Osteoblast (primary cell): ENCODE results near the gene VSIR. TPM values are rescaled to one million over a fixed set of nuclear protein-coding genes. Genes with fewer than 3 reads are reported as not detected.

Experiments
- DNase-seq: peaks from one replicate; pipeline ENCODE4 v3.0.0; 2011; ENCODE audit warnings: low spot score, mixed read lengths; ENCODE audit not compliant: insufficient read length; ENCODE audit errors: missing footprints
- H2AFZ ChIP-seq: 2 replicates; pipeline ENCODE4 v1.6.0; 2011; ENCODE audit warnings: mild to moderate bottlenecking, low read length
- H3K27ac ChIP-seq: 2 replicates; pipeline ENCODE4 v1.5.1; 2011; ENCODE audit warnings: mild to moderate bottlenecking, low read depth, low read length, moderate library complexity
- H3K27me3 ChIP-seq: 2 replicates; pipeline ENCODE4 v1.6.0; 2012; ENCODE audit warnings: mild to moderate bottlenecking, control low read depth, inconsistent platforms, low read length, moderate library complexity; ENCODE audit not compliant: insufficient read depth
- H3K36me3 ChIP-seq: 2 replicates; pipeline ENCODE4 v1.5.1; 2011; ENCODE audit warnings: mild to moderate bottlenecking, low read length, control low read depth, moderate library complexity; ENCODE audit not compliant: insufficient read depth
- H3K4me1 ChIP-seq: 2 replicates; pipeline ENCODE4 v1.5.1; 2011; ENCODE audit warnings: mild to moderate bottlenecking, low read length, control low read depth, moderate library complexity; ENCODE audit not compliant: insufficient read depth
- H3K4me2 ChIP-seq: 2 replicates; pipeline ENCODE4 v1.6.0; 2011; ENCODE audit warnings: mild to moderate bottlenecking, low read length; ENCODE audit not compliant: insufficient read depth
- H3K4me3 ChIP-seq: fragments of 200-600 bp; sonication (generic); 3 replicates; pipeline ENCODE4 v1.5.1; 2012; ENCODE audit warnings: mild to moderate bottlenecking, low read length, inconsistent platforms; ENCODE audit not compliant: insufficient read depth
- H3K79me2 ChIP-seq: 2 replicates; pipeline ENCODE4 v1.6.0; 2012; ENCODE audit warnings: mild to moderate bottlenecking, low read length, control low read depth, inconsistent platforms; ENCODE audit not compliant: insufficient read depth
- H3K9me3 ChIP-seq: 2 replicates; pipeline ENCODE4 v1.5.1; 2011; ENCODE audit warnings: low read depth, low read length, control low read depth
- H4K20me1 ChIP-seq: 2 replicates; pipeline ENCODE4 v1.6.0; 2012; ENCODE audit warnings: mild to moderate bottlenecking, low read length, control low read depth; ENCODE audit not compliant: insufficient read depth
- total RNA-seq: library from RNA; depleted of rRNA; stranded (reverse); fragments of >200 nt; gene quantifications from 2 replicates; pipeline ENCODE4 v1.2.3, GENCODE V29; 2012
- TF ChIP-seq, protein P1 (sequence below): IDR thresholded peaks from 2 replicates; pipeline ENCODE4 v1.5.1; 2011; ENCODE audit warnings: mild to moderate bottlenecking, low read depth, low read length, moderate library complexity; ENCODE audit errors: extremely low read depth

Gene VSIR
- total RNA-seq, 1 donor, result 75.3 TPM

DNA sequence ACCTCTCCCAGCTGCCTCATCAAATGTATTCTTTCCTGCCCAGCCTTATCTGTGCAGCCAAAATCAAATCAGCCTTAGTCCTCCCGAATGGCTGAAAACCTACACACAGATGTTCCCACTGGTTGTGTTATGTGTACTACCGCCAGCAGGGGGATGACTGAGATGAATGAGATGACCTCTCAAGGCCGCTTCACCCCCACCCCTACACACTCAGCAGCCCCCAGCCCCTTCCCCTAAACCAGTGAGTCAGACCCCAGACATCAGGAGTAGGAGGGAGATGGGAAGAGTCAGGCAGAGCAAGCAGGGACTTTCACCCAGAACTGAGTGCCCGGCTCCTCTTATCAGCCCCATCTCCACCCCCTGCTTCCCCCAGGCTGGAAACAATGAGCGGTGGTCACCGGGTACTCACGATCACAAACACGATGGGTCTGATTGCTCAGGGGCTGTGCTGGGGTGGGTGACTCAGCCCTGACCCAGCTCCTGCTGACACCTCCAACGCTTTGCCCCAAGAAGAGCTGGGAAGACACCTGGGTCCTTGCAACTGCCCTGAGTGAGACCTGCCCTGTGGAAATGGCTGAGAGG, 47.2 kb downstream of the VSIR start:
- Histone ChIP-seq H3K4me1 (no peaks in the 10 kb centered on the region), H3K27ac (no peak overlapping the region), H3K36me3 (no peaks in the 10 kb centered on the region), H3K4me3 (no peak overlapping the region), H3K4me2 (no peak overlapping the region), H3K27me3 (no peaks in the 10 kb centered on the region), H3K9me3 (no peaks in the 10 kb centered on the region), H3K79me2 (no peaks in the 10 kb centered on the region), H2AFZ (no peak overlapping the region), H4K20me1 (no peaks in the 10 kb centered on the region)
- peak; percentile 94 for DNase-seq
- TF ChIP-seq, protein P1, sequence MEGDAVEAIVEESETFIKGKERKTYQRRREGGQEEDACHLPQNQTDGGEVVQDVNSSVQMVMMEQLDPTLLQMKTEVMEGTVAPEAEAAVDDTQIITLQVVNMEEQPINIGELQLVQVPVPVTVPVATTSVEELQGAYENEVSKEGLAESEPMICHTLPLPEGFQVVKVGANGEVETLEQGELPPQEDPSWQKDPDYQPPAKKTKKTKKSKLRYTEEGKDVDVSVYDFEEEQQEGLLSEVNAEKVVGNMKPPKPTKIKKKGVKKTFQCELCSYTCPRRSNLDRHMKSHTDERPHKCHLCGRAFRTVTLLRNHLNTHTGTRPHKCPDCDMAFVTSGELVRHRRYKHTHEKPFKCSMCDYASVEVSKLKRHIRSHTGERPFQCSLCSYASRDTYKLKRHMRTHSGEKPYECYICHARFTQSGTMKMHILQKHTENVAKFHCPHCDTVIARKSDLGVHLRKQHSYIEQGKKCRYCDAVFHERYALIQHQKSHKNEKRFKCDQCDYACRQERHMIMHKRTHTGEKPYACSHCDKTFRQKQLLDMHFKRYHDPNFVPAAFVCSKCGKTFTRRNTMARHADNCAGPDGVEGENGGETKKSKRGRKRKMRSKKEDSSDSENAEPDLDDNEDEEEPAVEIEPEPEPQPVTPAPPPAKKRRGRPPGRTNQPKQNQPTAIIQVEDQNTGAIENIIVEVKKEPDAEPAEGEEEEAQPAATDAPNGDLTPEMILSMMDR, result peak; percentile 31

- no peaks in the 10 kb centered on the region for H3K27me3 ChIP-seq
- no peaks in the 10 kb centered on the region for H3K36me3 ChIP-seq
- DNase-seq, result no peak
- H2AFZ ChIP-seq, result no peak overlapping the region
- no peak overlapping the region for H3K27ac ChIP-seq
- H3K4me1 ChIP-seq, result no peaks in the 10 kb centered on the region
- TF ChIP-seq, protein P1, result no peak
- H4K20me1 ChIP-seq, result no peaks in the 10 kb centered on the region
- no peak overlapping the region for H3K4me3 ChIP-seq
- no peaks in the 10 kb centered on the region for H3K9me3 ChIP-seq
- no peaks in the 10 kb centered on the region for H3K79me2 ChIP-seq
- no peak overlapping the region for H3K4me2 ChIP-seq
Observed at GRCh38 chr10:71725249-71725648, 48.1 kb downstream of the VSIR start.

DNA sequence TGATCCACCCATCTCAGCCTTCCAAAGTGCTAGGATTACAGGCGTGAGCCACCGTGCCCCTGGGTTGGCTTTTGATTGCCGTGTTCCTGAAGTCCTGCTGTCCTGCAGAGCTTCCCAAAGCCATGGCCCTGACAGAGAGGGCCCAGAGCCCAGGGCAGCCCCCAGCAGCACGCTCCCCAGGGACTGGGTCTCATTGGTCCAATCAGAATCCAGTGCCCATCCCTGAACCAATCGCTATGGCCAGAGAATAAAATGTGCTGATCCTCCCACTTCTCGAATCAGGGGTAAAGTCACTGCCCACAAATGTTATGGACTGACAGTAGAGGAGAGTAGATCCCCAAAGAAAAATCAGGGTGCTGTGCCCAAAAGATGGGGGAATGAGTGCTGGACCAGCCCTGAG, 48.8 kb downstream of the VSIR start:
- Histone ChIP-seq H3K27ac (no peak overlapping the region), H3K9me3 (no peaks in the 10 kb centered on the region), H4K20me1 (no peaks in the 10 kb centered on the region), H3K4me1 (no peaks in the 10 kb centered on the region), H3K79me2 (no peaks in the 10 kb centered on the region), H3K4me3 (no peak overlapping the region), H3K36me3 (no peaks in the 10 kb centered on the region), H3K27me3 (no peaks in the 10 kb centered on the region), H3K4me2 (no peak overlapping the region), H2AFZ (no peak overlapping the region)
- no peak for DNase-seq
- TF ChIP-seq, protein P1, result no peak

DNA sequence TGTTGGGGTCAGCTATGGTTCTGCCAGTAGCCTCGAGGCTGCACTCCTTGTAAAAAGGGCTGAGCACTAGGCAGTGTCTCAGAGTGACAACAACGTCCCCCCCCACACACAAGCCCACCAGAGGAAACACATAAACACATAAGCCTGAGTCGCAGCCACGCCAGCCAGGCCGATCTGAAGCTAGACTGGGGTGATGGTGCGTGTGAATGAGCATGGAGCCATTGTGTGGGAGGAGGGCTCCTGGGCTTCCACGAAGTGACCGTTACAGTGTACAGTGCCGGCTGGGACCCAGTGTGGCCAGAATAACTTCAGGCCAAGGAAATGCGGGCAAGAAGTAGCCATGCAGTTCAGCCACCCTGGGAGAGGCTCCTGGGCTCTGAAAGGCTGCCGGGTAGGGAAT, 50.0 kb downstream of the VSIR start:
- H3K4me2 ChIP-seq, result no peak overlapping the region
- H3K79me2 ChIP-seq, result no peaks in the 10 kb centered on the region
- H3K27me3 ChIP-seq, result no peaks in the 10 kb centered on the region
- H3K36me3 ChIP-seq, result no peaks in the 10 kb centered on the region
- DNase-seq, result no peak
- H4K20me1 ChIP-seq, result no peaks in the 10 kb centered on the region
- TF ChIP-seq, protein P1, result no peak
- no peak overlapping the region for H3K4me3 ChIP-seq
- no peaks in the 10 kb centered on the region for H3K9me3 ChIP-seq
- H3K4me1 ChIP-seq, result no peaks in the 10 kb centered on the region
- no peak overlapping the region for H3K27ac ChIP-seq
- H2AFZ ChIP-seq, result no peak overlapping the region
